OCI-LY3 (cell line): ENCODE measurements around the gene ZNF408.

ENCODE experiments used
- H2AFZ ChIP-seq: fragments of 200-600, 300-600 bp; shearing (Covaris generic); 2 replicates; pipeline ENCODE4 v1.6.0; 2014; ENCODE audit warnings: antibody characterized with exemption, low read depth, low read length
- H3K27ac ChIP-seq: fragments of 200-600, 300-600 bp; sonication (generic); 2 replicates; pipeline ENCODE4 v1.5.1; 2014; ENCODE audit warnings: mild to moderate bottlenecking, low read length, moderate library complexity, mixed read lengths
- H3K27me3 ChIP-seq: fragments of 200-600, 300-600 bp; sonication (generic); 2 replicates; pipeline ENCODE4 v1.6.1; 2014; ENCODE audit warnings: low read depth, low read length, mixed read lengths
- H3K36me3 ChIP-seq: fragments of 200-600, 300-600 bp; sonication (generic); replicated peaks from 2 replicates; pipeline ENCODE3; 2014; ENCODE audit warnings: low read depth, low read length, mixed read lengths
- H3K4me1 ChIP-seq: fragments of 300-600, 200-600 bp; sonication (generic); 2 replicates; pipeline ENCODE4 v1.6.1; 2014; ENCODE audit warnings: low read length, mixed read lengths
- H3K4me2 ChIP-seq: fragments of 200-600, 300-600 bp; sonication (generic); 2 replicates; pipeline ENCODE4 v1.6.1; 2014; ENCODE audit warnings: low read length, mixed read lengths
- H3K4me3 ChIP-seq: fragments of 300-600, 200-600 bp; sonication (generic); 2 replicates; pipeline ENCODE4 v1.5.1; 2014; ENCODE audit warnings: antibody characterized with exemption, mild to moderate bottlenecking, low read length, moderate library complexity
- H3K79me2 ChIP-seq: fragments of 300-600, 200-600 bp; shearing (Covaris generic); 2 replicates; pipeline ENCODE4 v1.6.1; 2014; ENCODE audit warnings: mild to moderate bottlenecking, low read length, mixed read lengths
- H3K9ac ChIP-seq: fragments of 300-600, 200-600 bp; shearing (Covaris generic); 2 replicates; pipeline ENCODE4 v1.6.0; 2014; ENCODE audit warnings: mild to moderate bottlenecking, low read length, moderate library complexity
- H3K9me3 ChIP-seq: fragments of 200-600, 300-600 bp; shearing (Covaris generic); 2 replicates; pipeline ENCODE4 v1.6.1; 2014; ENCODE audit warnings: low read length, mixed read lengths; ENCODE audit not compliant: insufficient read depth
- H4K20me1 ChIP-seq: fragments of 200-600, 300-600 bp; sonication (generic); 2 replicates; pipeline ENCODE4 v1.6.1; 2016; ENCODE audit warnings: low read length, mixed read lengths; ENCODE audit not compliant: insufficient read depth
- CTCF ChIP-seq: fragments of 200-600, 300-600 bp; sonication (generic); IDR thresholded peaks from 2 replicates; pipeline ENCODE4 v1.5.1; 2014; ENCODE audit warnings: antibody characterized with exemption, low read length, low read depth
- EZH2phosphoT487 ChIP-seq: fragments of 200-600 bp; shearing (Covaris generic); IDR thresholded peaks from 2 replicates; pipeline ENCODE4 v1.6.1; 2018; ENCODE audit warnings: antibody characterized with exemption, mixed run types, low read depth

Gene ZNF408

GRCh38 chr11:46743693-46744339 lies 43.0 kb downstream of the ZNF408 start:
- TF ChIP-seq EZH2phosphoT487 = no peak
- no peak for TF ChIP-seq CTCF
- Histone ChIP-seq H3K36me3 (peaks cover 64% of the 10 kb centered on the region), H2AFZ (no peak overlapping the region), H4K20me1 (no peaks in the 10 kb centered on the region), H3K79me2 (no peaks in the 10 kb centered on the region), H3K4me1 (no peaks in the 10 kb centered on the region), H3K4me2 (no peak overlapping the region), H3K9me3 (no peaks in the 10 kb centered on the region), H3K27ac (no peak overlapping the region), H3K27me3 (no peaks in the 10 kb centered on the region), H3K4me3 (no peak overlapping the region), H3K9ac (no peak overlapping the region)

GRCh38 chr11:46745328-46745727 lies 44.5 kb downstream of the ZNF408 start:
- Histone ChIP-seq H3K27ac (no peak overlapping the region), H3K4me2 (no peak overlapping the region), H3K4me1 (no peaks in the 10 kb centered on the region), H3K36me3 (peaks cover 72% of the 10 kb centered on the region), H3K27me3 (no peaks in the 10 kb centered on the region), H2AFZ (no peak overlapping the region), H3K79me2 (no peaks in the 10 kb centered on the region), H3K4me3 (no peak overlapping the region), H4K20me1 (no peaks in the 10 kb centered on the region), H3K9me3 (no peaks in the 10 kb centered on the region), H3K9ac (no peak overlapping the region)
- TF ChIP-seq EZH2phosphoT487 (no peak), CTCF (no peak)

GRCh38 chr11:46745995-46746394 lies 45.2 kb downstream of the ZNF408 start:
- Histone ChIP-seq H3K4me1 (no peaks in the 10 kb centered on the region), H3K4me3 (no peak overlapping the region), H3K27ac (no peak overlapping the region), H3K9me3 (no peaks in the 10 kb centered on the region), H2AFZ (no peak overlapping the region), H3K9ac (no peak overlapping the region), H3K36me3 (peaks cover 77% of the 10 kb centered on the region), H3K27me3 (no peaks in the 10 kb centered on the region), H3K79me2 (no peaks in the 10 kb centered on the region), H3K4me2 (no peak overlapping the region), H4K20me1 (no peaks in the 10 kb centered on the region)
- TF ChIP-seq EZH2phosphoT487 = no peak
- no peak for TF ChIP-seq CTCF

DNA sequence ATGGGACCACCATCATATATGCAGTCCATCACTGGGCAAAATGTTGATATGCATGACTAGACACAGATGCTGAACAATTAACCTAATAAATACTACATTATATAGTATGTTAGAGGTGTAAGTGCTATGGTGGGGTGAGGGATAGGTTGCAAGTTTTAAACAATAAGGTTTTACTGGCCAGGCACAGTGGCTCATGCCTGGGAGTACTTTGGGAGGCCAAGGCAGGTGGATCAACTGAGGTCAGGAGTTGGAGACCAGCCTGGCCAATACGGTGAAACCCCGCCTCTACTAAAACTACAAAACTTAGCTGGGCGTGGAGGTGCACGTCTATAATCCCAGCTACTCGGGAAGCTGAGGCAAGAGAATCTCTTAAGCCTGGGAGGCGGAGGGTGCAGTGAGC lies 46.3 kb downstream of the ZNF408 start:
- H3K36me3 ChIP-seq = peaks cover 74% of the 10 kb centered on the region
- no peaks in the 10 kb centered on the region for H3K4me1 ChIP-seq
- no peak overlapping the region for H3K27ac ChIP-seq
- no peak overlapping the region for H3K4me2 ChIP-seq
- no peak overlapping the region for H3K9ac ChIP-seq
- no peak overlapping the region for H2AFZ ChIP-seq
- no peaks in the 10 kb centered on the region for H3K27me3 ChIP-seq
- H3K79me2 ChIP-seq = no peaks in the 10 kb centered on the region
- H4K20me1 ChIP-seq = no peaks in the 10 kb centered on the region
- no peak overlapping the region for H3K4me3 ChIP-seq
- TF ChIP-seq EZH2phosphoT487 (no peak), CTCF (no peak)
- H3K9me3 ChIP-seq = no peaks in the 10 kb centered on the region
